GM12865 (cell line): ENCODE results near the gene PITPNB.

ENCODE experiments used
- DNase-seq: peaks from one replicate; pipeline ENCODE4 v3.0.0; 2010; ENCODE audit warnings: low read depth
- H3K4me3 ChIP-seq: 2 replicates; pipeline ENCODE4 v1.5.1; 2011; ENCODE audit warnings: mild to moderate bottlenecking, low read depth, low read length, control low read depth
- TF ChIP-seq, protein P1 (sequence below): IDR thresholded peaks from 2 replicates; pipeline ENCODE4 v1.5.1; 2011; ENCODE audit warnings: low read length, control low read depth, low read depth, inconsistent platforms; ENCODE audit not compliant: insufficient read depth; ENCODE audit errors: missing control alignments

PITPNB gene

GRCh38 chr22:27863556-27863955 is 55.5 kb downstream of the PITPNB start:
- H3K4me3 ChIP-seq, result no peak overlapping the region
- TF ChIP-seq, protein P1, sequence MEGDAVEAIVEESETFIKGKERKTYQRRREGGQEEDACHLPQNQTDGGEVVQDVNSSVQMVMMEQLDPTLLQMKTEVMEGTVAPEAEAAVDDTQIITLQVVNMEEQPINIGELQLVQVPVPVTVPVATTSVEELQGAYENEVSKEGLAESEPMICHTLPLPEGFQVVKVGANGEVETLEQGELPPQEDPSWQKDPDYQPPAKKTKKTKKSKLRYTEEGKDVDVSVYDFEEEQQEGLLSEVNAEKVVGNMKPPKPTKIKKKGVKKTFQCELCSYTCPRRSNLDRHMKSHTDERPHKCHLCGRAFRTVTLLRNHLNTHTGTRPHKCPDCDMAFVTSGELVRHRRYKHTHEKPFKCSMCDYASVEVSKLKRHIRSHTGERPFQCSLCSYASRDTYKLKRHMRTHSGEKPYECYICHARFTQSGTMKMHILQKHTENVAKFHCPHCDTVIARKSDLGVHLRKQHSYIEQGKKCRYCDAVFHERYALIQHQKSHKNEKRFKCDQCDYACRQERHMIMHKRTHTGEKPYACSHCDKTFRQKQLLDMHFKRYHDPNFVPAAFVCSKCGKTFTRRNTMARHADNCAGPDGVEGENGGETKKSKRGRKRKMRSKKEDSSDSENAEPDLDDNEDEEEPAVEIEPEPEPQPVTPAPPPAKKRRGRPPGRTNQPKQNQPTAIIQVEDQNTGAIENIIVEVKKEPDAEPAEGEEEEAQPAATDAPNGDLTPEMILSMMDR, result no peak
- DNase-seq, result no peak

DNA sequence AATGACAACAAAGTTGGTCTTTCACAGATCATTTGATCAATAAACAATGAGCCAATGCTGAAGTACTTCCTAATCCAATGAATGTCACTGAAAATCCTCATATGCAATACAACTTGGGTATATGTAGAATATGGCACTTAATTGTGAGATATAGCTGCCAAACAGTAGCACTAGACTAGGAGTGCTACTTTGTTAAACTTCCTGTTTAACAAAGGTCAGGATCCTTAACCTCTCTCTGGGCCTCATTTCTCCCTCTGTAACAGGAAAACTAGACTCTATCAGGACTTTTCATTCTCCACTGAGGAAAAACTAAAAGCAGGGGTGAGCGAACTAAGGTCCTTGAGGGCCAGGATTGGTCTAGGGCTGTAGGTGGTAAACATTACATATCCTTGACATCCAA is 56.1 kb downstream of the PITPNB start:
- H3K4me3 ChIP-seq, result no peak overlapping the region
- no peak for DNase-seq

DNA sequence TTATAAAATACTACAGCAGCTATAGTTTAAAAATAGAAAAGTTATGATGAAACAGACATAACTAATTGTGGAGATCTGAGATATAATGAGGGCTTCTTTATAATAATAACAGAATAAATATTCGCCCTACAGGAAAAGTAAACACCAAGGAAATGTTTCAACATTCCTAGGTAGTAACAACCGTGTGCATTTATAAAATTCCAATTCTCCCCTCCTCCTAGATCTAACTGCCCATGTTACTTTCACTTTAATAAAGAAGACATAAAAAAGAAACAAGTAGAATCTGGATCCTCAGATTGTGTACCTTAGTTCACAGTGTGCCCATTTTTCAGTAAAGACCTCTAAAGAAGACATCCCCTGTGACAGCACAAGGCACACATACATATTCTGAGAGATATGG is 59.7 kb downstream of the PITPNB start:
- no peak overlapping the region for H3K4me3 ChIP-seq
- no peak for DNase-seq
- TF ChIP-seq, protein P1, result no peak

More for the DNA sequence above, 56.1 kb downstream of the PITPNB start:
- TF ChIP-seq, protein P1, result no peak

GRCh38 chr22:27858626-27859025 is 60.4 kb downstream of the PITPNB start:
- H3K4me3 ChIP-seq, result no peak overlapping the region
- TF ChIP-seq, protein P1, result no peak
- DNase-seq, result no peak

DNA sequence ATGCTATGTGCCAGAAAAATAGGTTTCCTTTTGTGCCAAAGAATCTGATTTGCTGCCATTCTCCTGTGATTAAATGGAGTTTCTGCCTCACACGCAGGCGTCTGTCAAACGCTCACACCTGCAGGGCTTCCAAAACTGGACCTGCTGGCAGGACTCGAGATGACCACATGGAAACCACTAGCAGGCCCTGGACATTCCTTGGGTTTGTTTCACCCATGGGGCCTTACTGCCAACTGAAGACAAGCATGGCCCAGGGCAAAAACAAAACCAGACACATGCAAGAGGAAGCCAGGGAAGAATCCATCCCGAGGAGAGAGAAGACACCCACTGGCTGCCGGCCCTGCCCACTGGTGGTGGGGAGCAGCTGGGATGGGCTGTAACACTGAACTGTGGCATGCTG is 61.6 kb downstream of the PITPNB start:
- no peak overlapping the region for H3K4me3 ChIP-seq
- no peak for DNase-seq
- TF ChIP-seq, protein P1, result no peak

DNA sequence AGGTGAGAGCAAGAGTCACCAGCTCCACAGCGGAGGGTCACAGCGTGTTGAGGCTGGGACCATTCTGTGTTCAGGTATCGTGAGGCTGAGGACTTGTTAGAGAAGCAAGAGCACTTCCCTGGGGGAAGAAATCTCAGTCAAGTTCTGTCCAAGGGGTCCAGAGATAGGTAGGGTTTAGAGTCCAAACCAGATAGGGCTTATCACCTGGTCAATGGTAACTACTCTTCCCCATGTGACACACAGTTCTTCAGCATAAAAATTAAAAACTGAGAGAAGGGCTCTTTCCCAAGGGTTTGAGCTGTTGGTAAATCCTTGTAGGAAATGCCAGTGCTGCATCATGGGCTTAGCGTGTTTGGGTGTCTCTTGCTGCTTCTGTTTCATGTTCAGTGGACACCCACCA is 62.7 kb downstream of the PITPNB start:
- no peak for DNase-seq
- H3K4me3 ChIP-seq, result no peak overlapping the region
- TF ChIP-seq, protein P1, result no peak

GRCh38 chr22:27853424-27853823 is 65.6 kb downstream of the PITPNB start:
- TF ChIP-seq, protein P1, result no peak
- no peak for DNase-seq
- no peak overlapping the region for H3K4me3 ChIP-seq
